Measurements from ENCODE around the gene EFNA2. TPM values are rescaled to one million over a fixed set of nuclear protein-coding genes. Genes with fewer than 3 reads are reported as not detected.
A peak's percentile ranks its signal among the peaks of the same experiment; 100 is the strongest.

The EFNA2 gene
- total RNA-seq, 6 experiments from 2014 or later = 4.2 to 10.3 (median 5.6) TPM

DNA sequence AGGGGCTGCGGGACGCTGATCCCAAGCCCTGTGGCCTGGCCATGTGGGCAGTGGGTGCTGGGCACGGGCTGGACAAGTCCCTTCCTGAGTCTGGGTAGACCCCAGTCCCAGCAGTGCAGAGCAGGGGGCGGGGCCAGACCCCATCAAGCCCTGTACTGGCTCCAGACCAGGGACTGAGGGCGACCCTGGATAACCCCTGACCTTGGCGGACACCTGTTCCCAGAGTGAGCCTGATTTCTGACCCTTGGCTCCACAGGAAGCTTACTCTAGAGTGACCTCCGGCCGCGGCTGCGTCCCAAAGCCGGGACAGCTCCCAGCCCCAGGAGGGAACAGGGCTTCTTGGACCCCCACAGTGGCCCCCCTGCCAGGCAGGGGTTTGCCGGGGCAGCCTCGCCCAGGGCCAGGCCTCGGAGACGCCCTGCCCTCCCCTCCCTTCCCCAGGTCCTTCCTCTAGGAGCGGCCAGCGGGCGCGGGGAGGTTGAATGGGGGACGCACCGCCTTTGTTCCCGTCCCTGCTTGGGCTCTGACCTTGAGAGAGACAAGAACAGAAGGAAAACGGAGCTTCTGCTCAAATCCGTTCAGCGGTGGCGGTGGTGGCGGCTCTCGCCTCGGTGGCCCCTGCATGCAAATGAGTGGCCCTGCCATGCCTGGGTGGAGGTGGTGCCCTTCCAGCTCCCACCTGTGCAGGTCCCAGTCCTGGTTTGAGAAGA lies 2.3 kb upstream of the EFNA2 start:
- TF ChIP-seq, protein P1, sequence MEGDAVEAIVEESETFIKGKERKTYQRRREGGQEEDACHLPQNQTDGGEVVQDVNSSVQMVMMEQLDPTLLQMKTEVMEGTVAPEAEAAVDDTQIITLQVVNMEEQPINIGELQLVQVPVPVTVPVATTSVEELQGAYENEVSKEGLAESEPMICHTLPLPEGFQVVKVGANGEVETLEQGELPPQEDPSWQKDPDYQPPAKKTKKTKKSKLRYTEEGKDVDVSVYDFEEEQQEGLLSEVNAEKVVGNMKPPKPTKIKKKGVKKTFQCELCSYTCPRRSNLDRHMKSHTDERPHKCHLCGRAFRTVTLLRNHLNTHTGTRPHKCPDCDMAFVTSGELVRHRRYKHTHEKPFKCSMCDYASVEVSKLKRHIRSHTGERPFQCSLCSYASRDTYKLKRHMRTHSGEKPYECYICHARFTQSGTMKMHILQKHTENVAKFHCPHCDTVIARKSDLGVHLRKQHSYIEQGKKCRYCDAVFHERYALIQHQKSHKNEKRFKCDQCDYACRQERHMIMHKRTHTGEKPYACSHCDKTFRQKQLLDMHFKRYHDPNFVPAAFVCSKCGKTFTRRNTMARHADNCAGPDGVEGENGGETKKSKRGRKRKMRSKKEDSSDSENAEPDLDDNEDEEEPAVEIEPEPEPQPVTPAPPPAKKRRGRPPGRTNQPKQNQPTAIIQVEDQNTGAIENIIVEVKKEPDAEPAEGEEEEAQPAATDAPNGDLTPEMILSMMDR (IDR thresholded peaks at IDR 0.05) = no peak
- no peak for TF ChIP-seq POLR2A (IDR thresholded peaks at IDR 0.05)
- 22% methylated on average over 6 of the region's 29 CpGs for WGBS (ENCODE audit: insufficient coverage, low coverage, low lambda C conversion rate, missing lambda C conversion rate)
- H3K9me3 ChIP-seq = no peaks in the 10 kb centered on the region
- H3K36me3 ChIP-seq = peaks cover 0 to 7% (median 2%) of the 10 kb centered on the region in 4 donors
- no peaks in the 10 kb centered on the region for H3K27me3 ChIP-seq
- intact Hi-C loops (cut with DNase I) = loop anchor here in 1 of 2 donors (10.0 kb wide), 2 partner anchors 111 to 221 kb away; no protein-coding TSS in a partner anchor
- H3K27ac ChIP-seq = peak overlapping the region; percentile 63 to 88 (median 70)
- DNase-seq (peak; percentile 76 to 91 (median 87)), ATAC-seq (peak; percentile 62 to 76 (median 68))
- peak overlapping the region; percentile 29 to 57 (median 46) for H3K4me3 ChIP-seq
- H3K4me1 ChIP-seq = peaks cover 0 to 29% (median 11%) of the 10 kb centered on the region in 4 donors

DNA sequence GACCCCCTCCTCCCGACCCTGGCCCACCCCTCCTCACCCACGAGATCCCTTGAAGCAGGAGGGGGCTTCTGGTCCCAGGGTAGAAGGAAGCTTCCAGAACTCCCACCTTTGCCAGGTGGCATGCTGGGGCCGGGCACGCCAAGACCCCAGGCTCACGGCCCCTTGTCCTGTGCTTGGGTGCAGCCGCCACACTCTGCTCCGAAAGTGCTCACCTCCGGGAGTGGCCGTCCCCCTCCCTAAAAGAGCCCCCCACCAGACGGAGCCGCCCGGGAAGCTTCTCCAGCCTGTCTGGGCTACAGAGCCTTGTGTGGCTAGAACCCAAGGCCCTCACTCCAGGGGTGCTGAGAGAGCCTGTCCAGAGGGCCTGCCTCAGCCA lies 1.8 kb upstream of the EFNA2 start:
- H3K4me3 ChIP-seq = peak overlapping the region; percentile 29 to 57 (median 46)
- H3K27me3 ChIP-seq = no peaks in the 10 kb centered on the region
- intact Hi-C loops (cut with DNase I) = loop anchor here in 1 of 2 donors (10.0 kb wide), 2 partner anchors 111 to 221 kb away; no protein-coding TSS in a partner anchor
- ATAC-seq (no peak), DNase-seq (no peak)
- H3K9me3 ChIP-seq = no peaks in the 10 kb centered on the region
- peaks cover 0 to 29% (median 11%) of the 10 kb centered on the region in 4 donors for H3K4me1 ChIP-seq
- WGBS (ENCODE audit: insufficient coverage, low coverage, low lambda C conversion rate, missing lambda C conversion rate) = 20% methylated on average over 1 of the region's 12 CpGs
- peak overlapping the region; percentile 63 to 88 (median 70) for H3K27ac ChIP-seq
- TF ChIP-seq POLR2A (IDR thresholded peaks at IDR 0.05) = no peak
- TF ChIP-seq, protein P1 (IDR thresholded peaks at IDR 0.05) = no peak
- H3K36me3 ChIP-seq = peaks cover 0 to 6% (median 2%) of the 10 kb centered on the region in 4 donors

DNA sequence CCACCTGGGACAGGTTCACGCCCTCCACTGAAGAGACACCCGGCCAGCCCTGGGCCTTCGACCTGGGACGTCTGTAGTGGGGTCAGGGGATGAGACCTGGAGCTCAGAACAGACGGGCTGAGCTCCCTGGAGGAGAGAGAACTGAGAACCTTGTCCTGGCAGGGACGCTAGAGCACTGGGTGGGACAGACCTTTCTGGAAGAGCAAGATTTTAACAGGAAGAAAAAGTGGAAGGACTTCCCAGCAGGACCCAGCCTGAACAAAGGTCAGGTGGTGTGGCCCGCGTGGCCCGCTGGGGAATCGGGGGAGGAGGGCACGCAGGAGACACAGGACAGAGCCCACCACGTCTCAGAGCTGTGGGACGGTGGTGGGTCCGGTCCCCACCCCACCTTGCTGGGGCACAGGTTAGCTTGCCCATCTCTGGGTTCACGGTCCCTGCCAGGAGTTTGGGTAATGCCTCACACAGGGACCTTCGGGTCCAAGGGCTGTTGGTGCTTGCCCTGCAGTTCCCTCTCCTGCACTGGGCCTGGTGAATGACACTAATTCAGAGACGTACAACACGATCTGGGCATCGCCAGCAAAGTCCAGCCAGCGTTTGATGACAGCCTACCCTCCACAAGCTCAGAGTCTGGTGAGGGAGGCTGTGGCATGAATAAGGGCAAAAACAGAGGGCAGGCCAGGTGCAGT lies 1.2 kb upstream of the EFNA2 start:
- whole genome bisulfite sequencing (ENCODE audit: insufficient coverage, low coverage, low lambda C conversion rate, missing lambda C conversion rate) = 21% methylated on average over 6 of the region's 20 CpGs
- H3K27ac ChIP-seq = peak overlapping the region; percentile 63 to 88 (median 70)
- H3K9me3 ChIP-seq = no peaks in the 10 kb centered on the region
- no peaks in the 10 kb centered on the region for H3K27me3 ChIP-seq
- H3K36me3 ChIP-seq = peaks cover 0 to under 1% (median under 1%) of the 10 kb centered on the region in 4 donors
- intact Hi-C loops (cut with DNase I) = loop anchor here in 1 of 2 donors (10.0 kb wide), 2 partner anchors 110 to 220 kb away; no protein-coding TSS in a partner anchor
- peak; percentile 19 for TF ChIP-seq POLR2A (IDR thresholded peaks at IDR 0.05)
- TF ChIP-seq, protein P1 (IDR thresholded peaks at IDR 0.05) = no peak
- peak overlapping the region; percentile 29 to 57 (median 46) for H3K4me3 ChIP-seq
- DNase-seq = peak in 2 of 3 donors; percentile 78 to 88
- ATAC-seq = peak; percentile 51 to 65 (median 58)
- peaks cover 0 to 29% (median 11%) of the 10 kb centered on the region in 4 donors for H3K4me1 ChIP-seq

DNA sequence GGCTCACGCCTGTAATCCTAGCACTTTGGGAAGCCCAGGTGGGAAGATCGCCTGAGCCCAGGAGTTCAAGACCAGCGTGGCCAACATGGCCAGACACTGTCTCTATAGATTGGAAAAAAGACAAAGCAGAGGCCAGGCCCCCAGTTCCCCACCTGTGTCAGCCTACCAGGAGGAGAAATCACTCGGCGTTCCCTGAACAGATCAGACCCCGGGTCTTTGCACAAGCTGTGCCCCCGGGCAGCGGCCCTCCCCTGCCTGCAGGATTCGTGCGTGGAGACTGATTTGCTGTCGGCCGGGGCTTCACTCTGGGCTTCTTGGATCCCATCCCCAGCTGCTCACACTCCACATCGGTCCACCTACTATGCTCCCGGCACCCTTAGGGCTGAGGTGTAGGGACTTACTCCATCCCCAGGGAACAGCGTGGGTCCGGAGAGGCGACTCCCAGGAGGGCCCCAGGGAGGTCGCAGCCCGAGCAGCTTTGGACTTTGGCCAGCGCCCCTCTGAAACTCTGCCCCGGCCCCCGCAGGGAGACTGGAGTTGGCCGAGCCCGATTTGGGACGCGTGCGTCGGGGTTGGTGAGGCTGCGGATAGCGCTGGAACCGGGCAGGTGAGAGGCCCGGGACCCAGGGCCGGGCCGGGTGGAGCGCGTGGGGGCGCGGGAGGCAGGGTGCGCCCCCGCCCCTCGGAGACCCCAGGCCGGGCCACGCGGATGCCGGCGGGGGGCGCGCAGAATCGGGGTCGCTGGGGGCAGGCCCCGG lies 515 bp upstream of the EFNA2 start:
- ATAC-seq (no peak), DNase-seq (peak in 2 of 3 donors; percentile 49 to 55)
- Histone ChIP-seq H3K4me3 (peak overlapping the region in 1 of 3 donors; percentile 5), H3K9me3 (no peaks in the 10 kb centered on the region), H3K27me3 (no peaks in the 10 kb centered on the region), H3K36me3 (no peaks in the 10 kb centered on the region), H3K4me1 (peaks cover 0 to 29% (median 11%) of the 10 kb centered on the region in 4 donors), H3K27ac (peak overlapping the region; percentile 63 to 88 (median 70))
- no peak for TF ChIP-seq POLR2A (IDR thresholded peaks at IDR 0.05)
- TF ChIP-seq, protein P1 (IDR thresholded peaks at IDR 0.05) = no peak
- no CpG with 5 or more reads among the region's 51 CpGs for WGBS (ENCODE audit: insufficient coverage, low coverage, low lambda C conversion rate, missing lambda C conversion rate)
- intact Hi-C loops (cut with DNase I) = loop anchor here in 1 of 2 donors (10.0 kb wide), 2 partner anchors 110 to 220 kb away; no protein-coding TSS in a partner anchor
